HCT116 (cell line): ENCODE results near the gene AJUBA. TPM values are rescaled to one million over a fixed set of nuclear protein-coding genes. Genes with fewer than 3 reads are reported as not detected.

Experiments used
- ATAC-seq: fragments of 200-7000 bp; cut with Tn5 transposase; 2 replicates; pipeline ENCODE4 v1.9.1; 2020; ENCODE audit warnings: mild to moderate bottlenecking, moderate library complexity
- BruUV-seq: library from RNA; stranded (reverse); fragments of 400-500 nt; replicated peaks from 2 replicates; lab custom pipeline; 2021; lab: Mats Ljungman, UMichigan
- CTCF ChIA-PET: fragments of 300-600 bp; sonication (Branson Sonifier 250); formaldehyde crosslinking; loops from one replicate; lab custom pipeline; 2021; ENCODE audit warnings: antibody characterized with exemption; lab: Charles Lee
- POLR2A ChIA-PET: fragments of 300-600, 350-600 bp; sonication (Branson Sonifier 250); formaldehyde crosslinking; loops from one replicate; lab custom pipeline; 2021; ENCODE audit warnings: antibody characterized with exemption; lab: Charles Lee
- RAD21 ChIA-PET, 2 experiments: fragments of 300-600 bp; sonication (Branson Sonifier 250); formaldehyde crosslinking; loops; one replicate each; lab custom pipeline; 2023; ENCODE audit warnings: low total read pairs in 2 of 2; ENCODE audit not compliant: uncharacterized antibody in 2 of 2, unreplicated experiment in 2 of 2, low non-redundant PET in 1 of 2; lab: Charles Lee
- DNase-seq: peaks from one replicate; pipeline ENCODE4 v3.0.0-alpha.2; 2010; ENCODE audit warnings: low read depth, low spot score
- H2AFZ ChIP-seq: fragments of 200-600 bp; shearing (Covaris generic), sonication (generic); 2 replicates; pipeline ENCODE4 v1.6.1; 2017; ENCODE audit warnings: low read depth, mixed run types, mixed read lengths, antibody characterized with exemption, low read length; ENCODE audit not compliant: poor library complexity, severe bottlenecking
- H3K27ac ChIP-seq: 2 replicates; pipeline ENCODE4 v1.5.1; 2012; ENCODE audit warnings: low read depth, low read length
- H3K27me3 ChIP-seq: fragments of 200-600 bp; sonication (generic); 2 replicates; pipeline ENCODE4 v1.6.1; 2016; ENCODE audit warnings: mixed run types, low read length, mixed read lengths; ENCODE audit not compliant: insufficient read depth
- H3K36me3 ChIP-seq, 2 experiments: fragments of 200-500 bp in 1 of 2; fragments of 200-600 bp in 1 of 2; sonication (Bioruptor generic) in 1 of 2; sonication (generic) in 1 of 2; 2 replicates each; pipeline versions ENCODE4 v1.5.1 to v1.6.1; 2014 to 2016; ENCODE audit warnings: low read length in 2 of 2, inconsistent platforms in 1 of 2, mixed read lengths in 1 of 2, mixed run types in 1 of 2; ENCODE audit not compliant: insufficient read depth in 2 of 2, control insufficient read depth in 1 of 2
- H3K4me1 ChIP-seq, 2 experiments: fragments of 200-600 bp in 1 of 2; sonication (generic) in 1 of 2; 2 replicates each; pipeline versions ENCODE4 v1.5.1 to v1.6.1; 2012 to 2017; ENCODE audit warnings: low read length in 2 of 2, inconsistent platforms in 1 of 2, mild to moderate bottlenecking in 1 of 2, mixed read lengths in 1 of 2, mixed run types in 1 of 2, moderate library complexity in 1 of 2; ENCODE audit not compliant: insufficient read depth in 2 of 2, control insufficient read depth in 1 of 2
- H3K4me2 ChIP-seq: fragments of 200-600 bp; sonication (generic); 2 replicates; pipeline ENCODE4 v1.6.1; 2017; ENCODE audit warnings: mixed run types, low read length, mixed read lengths
- H3K4me3 ChIP-seq, 2 experiments: fragments of 200-600 bp in 1 of 2; sonication (generic) in 1 of 2; replicated peaks in 1 of 2; 2 replicates each; pipeline ENCODE4 v1.5.1; 2011 to 2016; ENCODE audit warnings: low read length in 2 of 2, control low read depth in 1 of 2, low read depth in 1 of 2, mild to moderate bottlenecking in 1 of 2, mixed read lengths in 1 of 2, mixed run types in 1 of 2
- H3K79me2 ChIP-seq: fragments of 200-600 bp; sonication (generic); 2 replicates; pipeline ENCODE4 v1.6.1; 2017; ENCODE audit warnings: mild to moderate bottlenecking, mixed run types, low read length, moderate library complexity, mixed read lengths; ENCODE audit not compliant: insufficient read depth
- H3K9ac ChIP-seq: fragments of 200-600 bp; sonication (generic); 2 replicates; pipeline ENCODE4 v1.6.1; 2016; ENCODE audit warnings: low read length, mixed read lengths
- H3K9me2 ChIP-seq: fragments of 200-600 bp; sonication (generic), shearing (Covaris generic); 2 replicates; pipeline ENCODE4 v1.6.1; 2017; ENCODE audit warnings: mixed run types, mild to moderate bottlenecking, moderate library complexity; ENCODE audit not compliant: insufficient read depth
- H3K9me3 ChIP-seq, 2 experiments: fragments of 200-500 bp in 1 of 2; fragments of 200-600 bp in 1 of 2; sonication (Bioruptor generic) in 1 of 2; sonication (generic) in 1 of 2; 2 replicates each; pipeline ENCODE4 v1.6.1; 2014 to 2017; ENCODE audit warnings: low read length in 2 of 2, mixed read lengths in 2 of 2, inconsistent platforms in 1 of 2, low read depth in 1 of 2, mild to moderate bottlenecking in 1 of 2, mixed run types in 1 of 2, moderate library complexity in 1 of 2; ENCODE audit not compliant: control insufficient read depth in 1 of 2, insufficient read depth in 1 of 2
- H4K20me1 ChIP-seq: fragments of 200-600 bp; sonication (generic), shearing (Covaris generic); 2 replicates; pipeline ENCODE4 v1.6.1; 2017; ENCODE audit warnings: mixed run types, mild to moderate bottlenecking, moderate library complexity; ENCODE audit not compliant: insufficient read depth
- ATF3 ChIP-seq: IDR thresholded peaks from 2 replicates; pipeline ENCODE4 v1.6.1; 2012
- CBX3 ChIP-seq: IDR thresholded peaks from 2 replicates; pipeline ENCODE4 v1.6.1; 2012; ENCODE audit warnings: low read depth
- CEBPB ChIP-seq: IDR thresholded peaks from 2 replicates; pipeline ENCODE4 v1.6.1; 2012; ENCODE audit warnings: low read depth
- CTCF ChIP-seq, 3 experiments: fragments of 200-600 bp in 1 of 3; sonication (generic) in 1 of 3; IDR thresholded peaks in 2 of 3; conservative IDR thresholded peaks in 1 of 3; 2 replicates each; pipeline ENCODE4 v1.5.1; 2012 to 2017; ENCODE audit warnings: low read depth in 2 of 3, low read length in 2 of 3, antibody characterized with exemption in 1 of 3, borderline replicate concordance in 1 of 3, control low read depth in 1 of 3, mild to moderate bottlenecking in 1 of 3, mixed read lengths in 1 of 3, mixed run types in 1 of 3, moderate library complexity in 1 of 3; ENCODE audit not compliant: insufficient read depth in 1 of 3
- EGR1 ChIP-seq: IDR thresholded peaks from 2 replicates; pipeline ENCODE4 v1.6.1; 2012; ENCODE audit warnings: low read depth
- ELF1 ChIP-seq: IDR thresholded peaks from 2 replicates; pipeline ENCODE4 v1.6.1; 2012; ENCODE audit warnings: low read depth, borderline replicate concordance
- EZH2 ChIP-seq: fragments of 200-600 bp; sonication (generic); IDR thresholded peaks from 2 replicates; pipeline ENCODE4 v1.6.1; 2017; ENCODE audit warnings: antibody characterized with exemption, mixed run types
- EZH2phosphoT487 ChIP-seq: fragments of 200-600 bp; IDR thresholded peaks from 2 replicates; pipeline ENCODE4 v1.6.1; 2018; ENCODE audit warnings: antibody characterized with exemption, borderline replicate concordance
- MAX ChIP-seq: IDR thresholded peaks from 2 replicates; pipeline ENCODE4 v1.6.1; 2012
- POLR2A ChIP-seq: IDR thresholded peaks from 2 replicates; pipeline ENCODE4 v1.7.0; 2011; ENCODE audit warnings: borderline replicate concordance; ENCODE audit not compliant: insufficient read depth, insufficient read length; ENCODE audit errors: extremely low read depth
- POLR2AphosphoS5 ChIP-seq: IDR thresholded peaks from 2 replicates; pipeline ENCODE4 v1.6.1; 2011; ENCODE audit warnings: mild to moderate bottlenecking, low read depth, low read length, moderate library complexity
- RAD21 ChIP-seq: IDR thresholded peaks from 2 replicates; pipeline ENCODE4 v1.6.1; 2012; ENCODE audit warnings: low read depth, mild to moderate bottlenecking
- REST ChIP-seq: IDR thresholded peaks from 2 replicates; pipeline ENCODE4 v1.6.1; 2012; ENCODE audit warnings: low read depth
- SIN3A ChIP-seq: IDR thresholded peaks from 2 replicates; pipeline ENCODE4 v1.6.1; 2012; ENCODE audit warnings: low read depth
- SRF ChIP-seq: IDR thresholded peaks from 2 replicates; pipeline ENCODE4 v1.6.1; 2012; ENCODE audit warnings: low read depth
- ZFX ChIP-seq: fragments of 450-650 bp; IDR thresholded peaks from 2 replicates; pipeline ENCODE4 v1.6.1; 2017
- ZNF274 ChIP-seq: fragments of 200-500 bp; sonication (Bioruptor generic); IDR thresholded peaks from 2 replicates; pipeline ENCODE4 v1.6.1; 2014; ENCODE audit warnings: mild to moderate bottlenecking, low read depth, low read length, inconsistent platforms
- intact Hi-C: fragments of 100-400 bp; cut with micrococcal nuclease; formaldehyde crosslinking; loops from 2 replicates; pipeline ENCODE4 v1.10.0; 2022
- total RNA-seq: library from RNA; stranded (reverse); gene quantifications from one replicate; pipeline ENCODE4 v1.2.1, GENCODE V29; 2021; ENCODE audit not compliant: unreplicated experiment

The AJUBA gene
- total RNA-seq, 1 experiment from 2014 or later: 39.7 TPM

GRCh38 chr14:23009939-23010726, 27.8 kb upstream of the AJUBA start, which contains the start of gene C14orf93:
TSS of gene C14orf93 (minus strand) at chr14:23010143. CDS start at chr14:22999023, 11,120 bp downstream.
- ChIA-PET CTCF (interaction anchor here (0.9 to 2.5 kb wide), 2 partner anchors 15 to 111 kb away, joined by 4 to 12 read pairs; no protein-coding TSS in a partner anchor), POLR2A (interaction anchor here (0.9 to 1.2 kb wide), 2 partner anchors 17 to 282 kb away, joined by 3 to 6 read pairs; no protein-coding TSS in a partner anchor), RAD21 (no interaction called here)
- intact Hi-C loops: loop anchor here (5.0 kb wide), 1 partner anchor 47 kb away; the partner anchor contains the start of gene CDH24
- Histone ChIP-seq H3K79me2 (no peaks in the 10 kb centered on the region), H3K9ac (peak within 1 kb of the TSS; percentile 69), H3K9me3 (no peaks in the 10 kb centered on the region), H3K27ac (peak within 1 kb of the TSS; percentile 87), H3K4me2 (peak within 1 kb of the TSS; percentile 72), H3K27me3 (no peaks in the 10 kb centered on the region), H3K9me2 (no peaks in the 10 kb centered on the region), H3K36me3 (no peaks in the 10 kb centered on the region), H2AFZ (peak within 1 kb of the TSS; percentile 54), H3K4me3 (peak within 1 kb of the TSS; percentile 42 to 57), H4K20me1 (no peaks in the 10 kb centered on the region), H3K4me1 (peaks cover 26 to 59% of the 10 kb centered on the region in 2 experiments)
- no peak for DNase-seq
- peak; percentile 48 for ATAC-seq
- TF ChIP-seq REST (no peak), EGR1 (peak; percentile 42; the same call in 1 of the 2 replicates), ZFX (no peak; the same call in 1 of the 2 replicates), POLR2AphosphoS5 (peak; percentile 63; the same call in 1 of the 2 replicates), ZNF274 (no peak), EZH2 (no peak), POLR2A (peak; percentile 59), SIN3A (no peak; the same call in 1 of the 2 replicates), ELF1 (no peak), CTCF (IDR thresholded peaks at IDR 0.05 in 2 of 3, conservative IDR thresholded peaks at IDR 0.05 in 1 of 3; ENCODE audit: borderline replicate concordance in 1 of 3, insufficient read depth in 1 of 3, low read depth in 2 of 3, low read length in 2 of 3) (no peak), SRF (no peak), RAD21 (no peak), CEBPB (no peak), ATF3 (no peak), EZH2phosphoT487 (no peak), CBX3 (0 out of 2 replicates have a peak, but pooled peaks have one; percentile 18), MAX (peak; percentile 49)
- BruUV-seq: no TSS peak
